Measurements from ENCODE around the gene GNA12.
"Not testable (repeated sequence)": the region's sequence is repeated elsewhere in the genome, so short reads cannot be mapped to it uniquely, and the experiment has no call there.

Gene GNA12

GRCh38 chr7:2753148-2753547 is 91.0 kb downstream of the GNA12 start:
- no peak overlapping the region for H3K27ac ChIP-seq (ENCODE audit: poor library complexity, severe bottlenecking)
- TF ChIP-seq, protein P1, sequence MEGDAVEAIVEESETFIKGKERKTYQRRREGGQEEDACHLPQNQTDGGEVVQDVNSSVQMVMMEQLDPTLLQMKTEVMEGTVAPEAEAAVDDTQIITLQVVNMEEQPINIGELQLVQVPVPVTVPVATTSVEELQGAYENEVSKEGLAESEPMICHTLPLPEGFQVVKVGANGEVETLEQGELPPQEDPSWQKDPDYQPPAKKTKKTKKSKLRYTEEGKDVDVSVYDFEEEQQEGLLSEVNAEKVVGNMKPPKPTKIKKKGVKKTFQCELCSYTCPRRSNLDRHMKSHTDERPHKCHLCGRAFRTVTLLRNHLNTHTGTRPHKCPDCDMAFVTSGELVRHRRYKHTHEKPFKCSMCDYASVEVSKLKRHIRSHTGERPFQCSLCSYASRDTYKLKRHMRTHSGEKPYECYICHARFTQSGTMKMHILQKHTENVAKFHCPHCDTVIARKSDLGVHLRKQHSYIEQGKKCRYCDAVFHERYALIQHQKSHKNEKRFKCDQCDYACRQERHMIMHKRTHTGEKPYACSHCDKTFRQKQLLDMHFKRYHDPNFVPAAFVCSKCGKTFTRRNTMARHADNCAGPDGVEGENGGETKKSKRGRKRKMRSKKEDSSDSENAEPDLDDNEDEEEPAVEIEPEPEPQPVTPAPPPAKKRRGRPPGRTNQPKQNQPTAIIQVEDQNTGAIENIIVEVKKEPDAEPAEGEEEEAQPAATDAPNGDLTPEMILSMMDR (IDR thresholded peaks at IDR 0.05; ENCODE audit: poor library complexity, severe bottlenecking) = no peak
- DNase-seq (ENCODE audit: low spot score) = no peak
- peaks cover 14% of the 10 kb centered on the region for H3K36me3 ChIP-seq (ENCODE audit: low read depth)
- no peak for ATAC-seq (ENCODE audit: low read depth)
- no peaks in the 10 kb centered on the region for H3K9me3 ChIP-seq (ENCODE audit: severe bottlenecking)
- peaks cover 24% of the 10 kb centered on the region for H3K4me1 ChIP-seq (ENCODE audit: insufficient read depth, poor library complexity, severe bottlenecking)
- no peaks in the 10 kb centered on the region for H3K27me3 ChIP-seq (ENCODE audit: insufficient read depth, poor library complexity, severe bottlenecking)
- H3K4me3 ChIP-seq (ENCODE audit: severe bottlenecking) = no peak overlapping the region

- Histone ChIP-seq H3K4me3 (ENCODE audit: severe bottlenecking) (no peak overlapping the region), H3K27me3 (ENCODE audit: insufficient read depth, poor library complexity, severe bottlenecking) (no peaks in the 10 kb centered on the region), H3K36me3 (ENCODE audit: low read depth) (peaks cover 7% of the 10 kb centered on the region; the same call in 1 of the 2 replicates), H3K4me1 (ENCODE audit: insufficient read depth, poor library complexity, severe bottlenecking) (peaks cover 8% of the 10 kb centered on the region), H3K9me3 (ENCODE audit: severe bottlenecking) (no peaks in the 10 kb centered on the region), H3K27ac (ENCODE audit: poor library complexity, severe bottlenecking) (no peak overlapping the region)
- DNase-seq (ENCODE audit: low spot score) (no peak), ATAC-seq (ENCODE audit: low read depth) (no peak)
- TF ChIP-seq, protein P1 (IDR thresholded peaks at IDR 0.05; ENCODE audit: poor library complexity, severe bottlenecking) = no peak
These were observed 93.0 kb downstream of the GNA12 start for GRCh38 chr7:2751086-2751485.

DNA sequence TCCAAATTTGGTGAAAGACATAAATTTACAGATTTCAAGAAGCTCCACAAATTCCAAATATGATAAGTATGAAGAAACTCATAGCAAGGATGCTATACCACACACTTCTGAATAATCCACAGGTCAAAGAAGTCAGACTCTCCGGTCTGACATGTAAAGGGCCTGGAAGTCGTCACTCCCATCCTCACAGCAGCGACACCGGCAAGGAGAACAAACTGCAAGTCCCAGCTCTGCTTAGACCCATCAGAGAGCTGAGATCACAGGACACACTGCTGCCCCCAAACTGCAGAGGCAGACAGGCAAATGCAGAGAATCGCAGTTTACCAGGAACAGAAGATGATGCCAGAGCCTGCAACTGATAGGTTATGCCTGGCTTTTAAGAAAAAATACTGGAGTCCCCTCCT is 94.1 kb downstream of the GNA12 start:
- TF ChIP-seq, protein P1 (IDR thresholded peaks at IDR 0.05; ENCODE audit: poor library complexity, severe bottlenecking) = no peak
- Histone ChIP-seq H3K4me1 (ENCODE audit: insufficient read depth, poor library complexity, severe bottlenecking) (no peaks in the 10 kb centered on the region), H3K4me3 (ENCODE audit: severe bottlenecking) (no peak overlapping the region), H3K27ac (ENCODE audit: poor library complexity, severe bottlenecking) (no peak overlapping the region), H3K27me3 (ENCODE audit: insufficient read depth, poor library complexity, severe bottlenecking) (no peaks in the 10 kb centered on the region), H3K9me3 (ENCODE audit: severe bottlenecking) (no peaks in the 10 kb centered on the region), H3K36me3 (ENCODE audit: low read depth) (no peaks in the 10 kb centered on the region; the same call in 1 of the 2 replicates)
- DNase-seq (ENCODE audit: low spot score) (no peak), ATAC-seq (ENCODE audit: low read depth) (no peak)

GRCh38 chr7:2748684-2749083 is 95.4 kb downstream of the GNA12 start:
- not testable (repeated sequence) for H3K4me3 ChIP-seq (ENCODE audit: severe bottlenecking); H3K9me3 ChIP-seq (ENCODE audit: severe bottlenecking); ATAC-seq (ENCODE audit: low read depth); H3K27ac ChIP-seq (ENCODE audit: poor library complexity, severe bottlenecking); H3K4me1 ChIP-seq (ENCODE audit: insufficient read depth, poor library complexity, severe bottlenecking); H3K27me3 ChIP-seq (ENCODE audit: insufficient read depth, poor library complexity, severe bottlenecking); DNase-seq (ENCODE audit: low spot score); H3K36me3 ChIP-seq (ENCODE audit: low read depth)

- H3K27me3 ChIP-seq (ENCODE audit: insufficient read depth, poor library complexity, severe bottlenecking); DNase-seq (ENCODE audit: low spot score); H3K36me3 ChIP-seq (ENCODE audit: low read depth); H3K9me3 ChIP-seq (ENCODE audit: severe bottlenecking); H3K4me3 ChIP-seq (ENCODE audit: severe bottlenecking); ATAC-seq (ENCODE audit: low read depth); H3K27ac ChIP-seq (ENCODE audit: poor library complexity, severe bottlenecking); H3K4me1 ChIP-seq (ENCODE audit: insufficient read depth, poor library complexity, severe bottlenecking): not testable (repeated sequence)
These were observed 100.5 kb downstream of the GNA12 start for GRCh38 chr7:2743523-2744185.

Measured in RWPE2 (cell line).